Activated naive CD4-positive, alpha-beta T cell treated with anti-CD3 and anti-CD28 coated beads, Interleukin-2, amount 50 U/mL, for 16 hours (primary cell): ENCODE data around the gene COX4I2.

ENCODE experiments used
- DNase-seq: peaks from one replicate; pipeline ENCODE4 v3.0.0-alpha.2; 2020

COX4I2 gene

GRCh38 chr20:31678389-31679356 is 41.0 kb downstream of the COX4I2 start:
- no peak for DNase-seq

GRCh38 chr20:31679357-31680285 is 41.9 kb downstream of the COX4I2 start:
- DNase-seq = no peak

- no peak for DNase-seq
Measured at GRCh38 chr20:31680286-31681127, 42.8 kb downstream of the COX4I2 start.

DNA sequence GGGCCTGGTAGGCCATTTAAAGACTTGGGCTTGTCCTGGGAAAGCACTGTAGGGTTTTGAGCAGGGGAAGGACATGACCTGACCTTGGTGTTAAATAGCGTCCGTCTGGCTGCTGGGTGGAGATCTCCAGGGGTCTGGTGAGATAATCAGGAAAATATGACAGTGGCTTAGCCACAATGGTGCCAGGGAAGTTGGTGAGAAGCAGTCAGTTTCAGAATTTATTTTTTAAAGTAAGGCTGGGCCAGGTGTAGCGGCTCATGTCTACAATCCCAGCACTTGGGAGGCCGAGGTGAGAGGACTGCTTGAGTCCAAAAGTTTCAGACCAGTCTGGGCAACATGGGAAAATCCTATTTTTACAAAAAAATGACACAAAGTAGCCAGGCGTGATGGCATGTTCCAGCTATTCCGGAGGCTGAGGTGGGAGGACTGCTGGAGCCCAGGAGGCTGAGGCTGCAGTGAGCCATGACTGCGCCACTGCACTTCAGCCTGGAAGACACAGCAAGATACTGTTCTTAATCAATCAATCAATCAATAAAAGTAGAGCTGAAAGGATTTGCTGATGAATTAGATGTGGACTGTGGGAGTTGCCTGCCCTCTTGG is 43.5 kb downstream of the COX4I2 start:
- no peak for DNase-seq

GRCh38 chr20:31681769-31682168 is 44.1 kb downstream of the COX4I2 start:
- DNase-seq = no peak

- DNase-seq = no peak
Measured at GRCh38 chr20:31682352-31682751, 44.6 kb downstream of the COX4I2 start.

DNA sequence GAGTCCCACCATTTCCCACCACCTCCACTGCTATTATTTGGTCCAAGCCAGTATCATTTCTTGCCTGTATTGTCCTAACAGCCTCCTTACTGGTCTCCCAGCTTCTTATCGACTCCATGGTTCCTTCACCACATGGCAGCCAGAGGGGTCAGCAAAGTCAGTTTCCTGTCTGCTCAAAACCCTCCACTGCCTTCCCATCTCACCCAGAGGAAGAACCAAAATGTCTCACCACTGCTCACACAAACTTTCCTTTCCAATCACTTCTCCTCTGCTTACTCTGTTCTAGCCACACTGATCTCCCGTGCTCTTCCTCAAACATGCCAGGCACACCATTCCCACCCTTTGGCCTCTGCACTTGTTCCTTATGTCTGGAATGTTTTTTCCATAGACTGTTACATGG is 45.2 kb downstream of the COX4I2 start:
- DNase-seq = no peak

GRCh38 chr20:31684153-31685015 is 46.7 kb downstream of the COX4I2 start:
- no peak for DNase-seq

DNA sequence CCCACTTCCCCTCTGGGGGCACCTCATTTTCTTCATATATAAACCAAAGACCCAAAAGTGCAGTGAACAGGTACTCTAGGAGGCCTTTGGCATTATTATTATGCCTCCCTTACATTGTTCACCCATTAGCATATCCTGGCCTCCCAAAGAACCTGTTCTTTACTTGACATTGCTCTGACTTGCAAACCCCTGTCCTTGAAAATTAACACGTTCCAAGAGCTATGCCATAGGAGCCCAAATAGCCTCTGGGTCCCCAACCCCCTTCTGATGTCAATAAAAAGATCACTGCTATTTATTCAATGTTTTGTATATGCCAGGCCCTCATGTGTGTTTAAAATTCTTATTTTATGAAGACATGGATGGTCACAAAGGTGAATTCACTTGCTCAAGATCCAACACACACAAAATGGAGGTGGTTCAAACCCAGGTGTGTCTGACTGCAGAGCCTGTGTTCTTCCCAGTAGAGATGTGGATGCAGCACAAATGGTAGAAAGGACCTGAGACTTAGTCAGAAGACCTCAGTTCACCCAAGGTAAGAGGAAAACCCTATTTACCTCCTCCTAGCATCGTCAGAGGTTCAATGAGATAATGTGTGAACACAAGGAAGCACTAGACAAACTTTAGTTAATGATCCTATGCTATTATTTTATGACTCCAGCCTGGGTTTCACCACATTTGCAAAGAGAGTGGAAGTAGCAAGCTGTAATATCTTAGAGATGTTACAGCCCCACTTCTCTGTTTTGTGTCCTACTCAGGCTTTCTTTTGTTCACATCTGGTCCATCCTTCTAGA is 48.3 kb downstream of the COX4I2 start:
- no peak for DNase-seq

DNA sequence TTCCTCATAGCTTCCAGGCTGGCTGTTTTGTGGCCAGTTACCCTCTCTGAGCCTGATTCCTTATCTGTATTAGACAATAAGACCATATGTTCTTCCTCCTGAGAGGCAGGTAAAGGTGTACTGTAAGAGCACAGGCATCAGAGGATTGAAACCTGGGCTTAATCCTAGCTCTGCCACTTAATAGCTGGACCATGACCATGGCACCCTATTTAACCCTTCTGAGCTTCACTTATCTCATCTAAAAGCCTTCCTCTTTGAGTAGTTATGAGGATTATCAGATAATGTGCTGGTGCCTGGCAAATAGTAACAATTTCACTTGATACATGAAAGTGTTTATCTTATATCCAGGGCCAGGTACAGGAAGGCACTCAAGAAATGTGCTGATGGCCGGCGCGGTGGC is 50.1 kb downstream of the COX4I2 start:
- no peak for DNase-seq

GRCh38 chr20:31689141-31689540 is 51.4 kb downstream of the COX4I2 start:
- DNase-seq = no peak

GRCh38 chr20:31690124-31690666 is 52.5 kb downstream of the COX4I2 start:
- no peak for DNase-seq

- DNase-seq = no peak
Measured at GRCh38 chr20:31691646-31692275, 54.0 kb downstream of the COX4I2 start.

DNA sequence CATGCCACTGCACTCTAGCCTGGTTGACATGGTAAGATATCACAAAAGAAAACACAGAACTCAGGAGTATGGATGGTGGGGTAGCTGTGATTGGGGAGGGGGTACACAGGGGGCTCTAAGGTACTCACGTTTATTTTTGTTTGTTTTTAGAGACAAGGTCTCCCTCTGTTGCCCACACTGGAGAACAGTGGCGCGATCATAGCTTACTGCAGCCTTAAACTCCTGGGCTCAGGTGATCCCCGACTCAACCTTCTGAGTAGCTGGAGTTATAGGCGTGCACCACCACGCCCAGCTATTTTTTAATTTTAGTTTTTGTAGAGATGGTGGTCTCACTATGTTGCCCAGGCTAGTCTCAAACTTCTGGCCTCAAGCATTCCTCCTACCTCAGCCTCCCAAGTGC is 55.7 kb downstream of the COX4I2 start:
- no peak for DNase-seq

GRCh38 chr20:31693987-31694661 is 56.4 kb downstream of the COX4I2 start:
- DNase-seq = no peak
